Stomach (tissue), 9 donors: ENCODE measurements around the gene PYGM. TPM values are rescaled to one million over a fixed set of nuclear protein-coding genes. Genes with fewer than 3 reads are reported as not detected.

Experiments
- DNase-seq, 2 donors: peaks; one replicate each; pipeline versions ENCODE4 v3.0.0 to v3.0.0-alpha.2; 2013 to 2019
- H3K27ac ChIP-seq, 5 donors: fragments of 200-600 bp in 4 of 5; sonication (generic) in 4 of 5; one replicate each; pipeline ENCODE4 v1.5.1; 2013 to 2019; ENCODE audit warnings: mild to moderate bottlenecking in 1 of 5, moderate library complexity in 1 of 5
- H3K27me3 ChIP-seq, 3 donors: fragments of 200-600 bp; sonication (generic); one replicate each; pipeline ENCODE4 v1.5.1; 2017 to 2019; ENCODE audit warnings: mixed run types in 1 of 3
- H3K36me3 ChIP-seq, 4 donors: fragments of 200-600 bp; sonication (generic); 1 replicate in 3 of 4; 2 replicates in 1 of 4; pipeline ENCODE4 v1.5.1; 2016 to 2019
- H3K4me1 ChIP-seq, 4 donors: fragments of 200-600 bp; sonication (generic); one replicate each; pipeline ENCODE4 v1.5.1; 2016 to 2019
- H3K4me3 ChIP-seq, 4 donors: fragments of 200-600 bp; sonication (generic) in 3 of 4; one replicate each; pipeline ENCODE4 v1.5.1; 2016 to 2019; ENCODE audit warnings: mild to moderate bottlenecking in 1 of 4
- H3K9me3 ChIP-seq, 4 donors: fragments of 200-600 bp; sonication (generic); one replicate each; pipeline ENCODE4 v1.5.1; 2016 to 2019
- CTCF ChIP-seq, 7 experiments: fragments of 450-650 bp in 4 of 7; fragments of 200-600 bp in 3 of 7; sonication (generic) in 3 of 7; IDR thresholded peaks; one replicate each; pipeline ENCODE4 v1.5.1; 2016 to 2019; ENCODE audit warnings: antibody characterized with exemption in 7 of 7, control low read depth in 2 of 7, mild to moderate bottlenecking in 1 of 7
- EP300 ChIP-seq: sonication (generic); formaldehyde crosslinking; IDR thresholded peaks from one replicate; pipeline ENCODE4 v1.6.1; 2017; ENCODE audit warnings: antibody characterized with exemption
- POLR2A ChIP-seq, 4 donors: fragments of 450-650 bp; IDR thresholded peaks; one replicate each; pipeline ENCODE4 v1.6.1; 2016; ENCODE audit warnings: antibody characterized with exemption in 4 of 4, control low read depth in 2 of 4, mild to moderate bottlenecking in 1 of 4, moderate library complexity in 1 of 4
- POLR2AphosphoS5 ChIP-seq, 3 donors: sonication (generic); formaldehyde crosslinking; IDR thresholded peaks; one replicate each; pipeline ENCODE4 v1.6.1; 2016; ENCODE audit warnings: antibody characterized with exemption in 3 of 3
- WGBS, 5 donors: extraction: QIAGEN DNeasy Blood & Tissue Kit in 3 of 5; methylation state at CpG; one replicate each; pipeline versions ENCODE4 v1.1.5 to v1.1.7; 2013 to 2018; 5-methylcytosine and 5-hydroxymethylcytosine counted together
- intact Hi-C: fragments of 100-400 bp; cut with DNase I; formaldehyde crosslinking; loops from one replicate; pipeline ENCODE4 v1.15.1; 2023; ENCODE audit warnings: low total_unique reads
- polyA plus RNA-seq, 3 donors: library from polyadenylated mRNA; stranded (reverse); fragments of 200-250 nt; gene quantifications; one replicate each; pipeline ENCODE4 v1.2.3, GENCODE V29; 2013
- total RNA-seq, 5 donors: library from RNA; depleted of rRNA; stranded (reverse); fragments of >200 nt; gene quantifications; one replicate each; pipeline versions ENCODE4 v1.1.0 to v1.2.3, GENCODE V29; 2014 to 2016
- donor health status: healthy with polysubstance abuse.
- donor health status: Bipolar disorder and iron deficiency.
- donor health status: healthy.

The PYGM gene
- total and polyA plus RNA-seq, 8 donors = 0.37 to 3.5 (median 1.8) TPM; not detected in 1

GRCh38 chr11:64765291-64765850 lies 5.6 kb upstream of the PYGM start:
- Histone ChIP-seq H3K9me3 (no peaks in the 10 kb centered on the region), H3K27ac (peak overlapping the region in 3 of 5 donors; percentile 67 to 77 (median 75)), H3K4me3 (no peak overlapping the region), H3K4me1 (peaks cover 32 to 82% (median 53%) of the 10 kb centered on the region in 4 donors), H3K36me3 (peaks cover 82 to 87% (median 84%) of the 10 kb centered on the region in 4 donors), H3K27me3 (no peaks in the 10 kb centered on the region)
- DNase-seq = no peak
- TF ChIP-seq POLR2A (IDR thresholded peaks at IDR 0.05) (no peak), CTCF (IDR thresholded peaks at IDR 0.05) (no peak), POLR2AphosphoS5 (IDR thresholded peaks at IDR 0.05) (no peak), EP300 (no peak)
- WGBS, 5 donors = 85 to 89% (median 87%) methylated on average over 30 of the region's 30 CpGs
- intact Hi-C loops = no loop called here

GRCh38 chr11:64764753-64765152 lies 5.0 kb upstream of the PYGM start:
- Histone ChIP-seq H3K36me3 (peaks cover 76 to 81% (median 78%) of the 10 kb centered on the region in 4 donors), H3K4me3 (no peak overlapping the region), H3K4me1 (peaks cover 36 to 88% (median 58%) of the 10 kb centered on the region in 4 donors), H3K9me3 (no peaks in the 10 kb centered on the region), H3K27me3 (no peaks in the 10 kb centered on the region), H3K27ac (peak overlapping the region in 4 of 5 donors; percentile 49 to 77 (median 71))
- DNase-seq = no peak
- WGBS, 5 donors = 78 to 87% (median 82%) methylated on average over 8 of the region's 8 CpGs
- intact Hi-C loops = no loop called here
- peak in 1 of 3 donors; percentile 6 for TF ChIP-seq POLR2AphosphoS5 (IDR thresholded peaks at IDR 0.05)
- TF ChIP-seq CTCF (IDR thresholded peaks at IDR 0.05) = no peak
- TF ChIP-seq EP300 = no peak

- intact Hi-C loops = no loop called here
- peak overlapping the region in 4 of 5 donors; percentile 49 to 77 (median 71) for H3K27ac ChIP-seq
- H3K27me3 ChIP-seq = no peaks in the 10 kb centered on the region
- no peak for TF ChIP-seq EP300
- no peak for TF ChIP-seq CTCF (IDR thresholded peaks at IDR 0.05)
- no peak for TF ChIP-seq POLR2AphosphoS5 (IDR thresholded peaks at IDR 0.05)
- H3K4me1 ChIP-seq = peaks cover 41 to 94% (median 65%) of the 10 kb centered on the region in 4 donors
- no peaks in the 10 kb centered on the region for H3K9me3 ChIP-seq
- peaks cover 70 to 75% (median 71%) of the 10 kb centered on the region in 4 donors for H3K36me3 ChIP-seq
- H3K4me3 ChIP-seq = no peak overlapping the region
- 53 to 69% (median 62%) methylated on average over 11 of the region's 11 CpGs for WGBS, 5 donors
- peak; percentile 25 to 47 for DNase-seq
Observed at GRCh38 chr11:64764040-64764611, 4.4 kb upstream of the PYGM start.

GRCh38 chr11:64763526-64764039 lies 3.8 kb upstream of the PYGM start:
- intact Hi-C loops = no loop called here
- no peaks in the 10 kb centered on the region for H3K27me3 ChIP-seq
- DNase-seq = peak in 1 of 2 donors; percentile 22
- WGBS, 5 donors = 64 to 73% (median 70%) methylated on average over 5 to 6 of the region's 6 CpGs
- H3K9me3 ChIP-seq = no peaks in the 10 kb centered on the region
- H3K4me3 ChIP-seq = no peak overlapping the region
- peaks cover 65 to 69% (median 66%) of the 10 kb centered on the region in 4 donors for H3K36me3 ChIP-seq
- H3K4me1 ChIP-seq = peaks cover 41 to 100% (median 70%) of the 10 kb centered on the region in 4 donors
- peak overlapping the region in 4 of 5 donors; percentile 49 to 77 (median 71) for H3K27ac ChIP-seq
- no peak for TF ChIP-seq EP300
